Activated B cell treated with CpG ODN at 0.5 μM for 24 hours (primary cell): ENCODE data around the gene ANKS6. TPM values are rescaled to one million over a fixed set of nuclear protein-coding genes. Genes with fewer than 3 reads are reported as not detected.

ENCODE experiments used
- ATAC-seq: fragments of 200-7000 bp; cut with Tn5 transposase; one replicate; pipeline ENCODE4 v1.10.0; 2021; ENCODE audit warnings: low read depth, mild to moderate bottlenecking, moderate library complexity
- CTCF ChIA-PET: fragments of 350-600 bp; sonication (Branson Sonifier 250); formaldehyde crosslinking; loops from one replicate; lab custom pipeline; 2021; ENCODE audit warnings: antibody characterized with exemption; lab: Charles Lee
- POLR2A ChIA-PET: fragments of 350-600 bp; sonication (Branson Sonifier 250); formaldehyde crosslinking; loops from one replicate; lab custom pipeline; 2021; ENCODE audit warnings: antibody characterized with exemption; lab: Charles Lee
- DNase-seq: peaks from one replicate; pipeline ENCODE4 v3.0.0; 2022
- H3K27ac Mint-ChIP-seq: one replicate; pipeline ENCODE4 v1.8.0; 2020; ENCODE audit warnings: mixed read lengths
- H3K27me3 Mint-ChIP-seq: one replicate; pipeline ENCODE4 v1.8.0; 2021; ENCODE audit warnings: mixed read lengths
- H3K36me3 Mint-ChIP-seq: one replicate; pipeline ENCODE4 v1.8.0; 2021; ENCODE audit warnings: low read depth, mixed read lengths
- H3K4me1 Mint-ChIP-seq: one replicate; pipeline ENCODE4 v1.8.0; 2021; ENCODE audit warnings: mixed read lengths
- H3K4me3 Mint-ChIP-seq: one replicate; pipeline ENCODE4 v1.8.0; 2020; ENCODE audit warnings: mild to moderate bottlenecking, mixed read lengths
- H3K9me3 Mint-ChIP-seq: one replicate; pipeline ENCODE4 v1.8.0; 2020; ENCODE audit warnings: mixed read lengths
- intact Hi-C: fragments of 100-400 bp; cut with micrococcal nuclease; formaldehyde crosslinking; loops from one replicate; pipeline ENCODE4 v1.15.1; 2024
- total RNA-seq: library from RNA; stranded (reverse); gene quantifications from 2 replicates; pipeline ENCODE4 v1.2.3, GENCODE V29; 2022
- TF ChIP-seq, protein P1 (sequence below): fragments of 200-600 bp; IDR thresholded peaks from one replicate; pipeline ENCODE4 v1.8.0; 2022; ENCODE audit warnings: antibody characterized with exemption, mild to moderate bottlenecking

Gene ANKS6
- total RNA-seq, 1 donor from 2014 or later = 14.8 TPM

DNA sequence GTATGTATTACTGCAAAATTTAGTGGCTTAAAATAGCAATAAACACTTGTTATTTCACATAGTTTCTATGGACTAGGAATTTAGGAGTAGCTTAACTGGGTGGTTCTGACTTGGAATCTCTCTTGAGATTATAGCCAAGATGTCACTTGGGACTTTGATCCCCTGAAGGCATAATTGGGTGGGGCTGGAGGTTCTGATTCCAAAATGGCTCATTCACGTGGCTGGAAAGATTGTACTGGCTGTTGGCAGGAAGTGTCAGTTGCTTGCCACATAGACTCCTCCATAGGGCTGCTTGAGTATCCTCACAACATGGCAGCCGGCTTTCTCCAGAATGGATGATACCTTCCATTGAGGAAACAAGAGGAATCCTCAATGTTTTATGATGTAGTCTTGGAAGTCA, 22.4 kb upstream of the ANKS6 start:
- DNase-seq (no peak), ATAC-seq (no peak)
- Mint-ChIP-seq H3K9me3 (peaks cover 3% of the 10 kb centered on the region), H3K36me3 (no peaks in the 10 kb centered on the region), H3K4me1 (no peaks in the 10 kb centered on the region), H3K27me3 (no peaks in the 10 kb centered on the region), H3K4me3 (no peak overlapping the region), H3K27ac (no peak overlapping the region)
- ChIA-PET POLR2A (no interaction called here), CTCF (no interaction called here)
- intact Hi-C loops = no loop called here
- TF ChIP-seq, protein P1, sequence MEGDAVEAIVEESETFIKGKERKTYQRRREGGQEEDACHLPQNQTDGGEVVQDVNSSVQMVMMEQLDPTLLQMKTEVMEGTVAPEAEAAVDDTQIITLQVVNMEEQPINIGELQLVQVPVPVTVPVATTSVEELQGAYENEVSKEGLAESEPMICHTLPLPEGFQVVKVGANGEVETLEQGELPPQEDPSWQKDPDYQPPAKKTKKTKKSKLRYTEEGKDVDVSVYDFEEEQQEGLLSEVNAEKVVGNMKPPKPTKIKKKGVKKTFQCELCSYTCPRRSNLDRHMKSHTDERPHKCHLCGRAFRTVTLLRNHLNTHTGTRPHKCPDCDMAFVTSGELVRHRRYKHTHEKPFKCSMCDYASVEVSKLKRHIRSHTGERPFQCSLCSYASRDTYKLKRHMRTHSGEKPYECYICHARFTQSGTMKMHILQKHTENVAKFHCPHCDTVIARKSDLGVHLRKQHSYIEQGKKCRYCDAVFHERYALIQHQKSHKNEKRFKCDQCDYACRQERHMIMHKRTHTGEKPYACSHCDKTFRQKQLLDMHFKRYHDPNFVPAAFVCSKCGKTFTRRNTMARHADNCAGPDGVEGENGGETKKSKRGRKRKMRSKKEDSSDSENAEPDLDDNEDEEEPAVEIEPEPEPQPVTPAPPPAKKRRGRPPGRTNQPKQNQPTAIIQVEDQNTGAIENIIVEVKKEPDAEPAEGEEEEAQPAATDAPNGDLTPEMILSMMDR = no peak

DNA sequence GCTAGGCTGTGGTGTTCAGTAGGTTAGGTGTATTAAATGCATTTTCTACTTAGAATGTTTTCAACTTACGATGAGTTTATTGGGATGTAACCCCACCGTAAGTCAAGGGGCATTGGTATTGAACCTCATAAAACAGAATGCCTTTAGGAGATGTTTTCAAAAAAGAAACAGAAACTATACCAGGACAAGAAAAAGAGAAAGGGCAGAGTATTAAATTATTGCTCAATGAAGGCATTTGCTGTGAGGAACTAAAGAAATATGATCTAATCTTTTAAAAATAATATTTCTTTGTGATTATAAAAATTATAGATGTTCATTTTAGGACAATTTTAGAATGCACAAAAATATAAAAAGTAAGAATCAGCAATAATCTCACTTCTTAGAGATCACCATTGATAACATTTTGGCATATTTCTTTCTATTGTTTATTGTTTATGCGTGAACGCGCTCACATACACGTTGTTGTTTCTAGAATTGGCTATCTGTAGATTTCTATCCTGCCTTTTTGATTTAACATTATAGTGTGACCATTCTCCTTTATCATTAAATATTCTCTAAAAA, 19.1 kb upstream of the ANKS6 start:
- peaks cover 3% of the 10 kb centered on the region for H3K9me3 Mint-ChIP-seq
- no peak overlapping the region for H3K4me3 Mint-ChIP-seq
- ATAC-seq (no peak), DNase-seq (no peak)
- H3K27ac Mint-ChIP-seq = no peak overlapping the region
- no peaks in the 10 kb centered on the region for H3K4me1 Mint-ChIP-seq
- intact Hi-C loops = no loop called here
- POLR2A ChIA-PET = no interaction called here
- no peaks in the 10 kb centered on the region for H3K27me3 Mint-ChIP-seq
- TF ChIP-seq, protein P1 = no peak
- no peaks in the 10 kb centered on the region for H3K36me3 Mint-ChIP-seq
- CTCF ChIA-PET = no interaction called here

DNA sequence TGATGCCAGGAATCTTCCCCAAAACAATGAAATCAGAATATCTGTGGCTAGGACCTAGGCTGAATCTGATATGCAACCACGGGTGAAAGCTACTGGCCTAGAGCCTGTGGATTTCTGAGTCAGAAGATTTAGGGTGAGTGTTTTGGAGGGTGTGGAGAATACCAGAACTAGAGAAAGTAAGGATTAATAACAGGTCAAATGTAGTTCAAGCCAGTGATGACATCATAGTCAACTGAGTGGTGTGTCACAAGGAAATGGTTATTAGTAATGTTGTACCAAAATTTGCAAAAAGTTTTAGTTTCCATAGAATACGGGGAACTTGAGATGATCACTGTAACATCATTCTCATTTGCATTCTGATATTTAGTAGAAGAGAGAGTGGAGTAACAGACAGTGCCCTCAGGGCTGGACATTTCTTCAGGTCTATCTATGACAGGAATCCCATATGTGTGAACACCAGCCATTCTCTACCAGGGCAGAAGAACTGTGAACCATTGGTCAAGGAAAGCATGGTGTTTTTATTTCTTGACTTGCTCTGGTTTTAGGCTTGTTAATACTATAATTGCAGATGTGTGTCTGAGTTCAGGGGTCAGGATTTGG, 14.8 kb upstream of the ANKS6 start:
- intact Hi-C loops = no loop called here
- no peaks in the 10 kb centered on the region for H3K36me3 Mint-ChIP-seq
- H3K4me3 Mint-ChIP-seq = no peak overlapping the region
- ChIA-PET POLR2A (no interaction called here), CTCF (no interaction called here)
- ATAC-seq = no peak
- TF ChIP-seq, protein P1 = no peak
- peaks cover 11% of the 10 kb centered on the region for H3K27me3 Mint-ChIP-seq
- no peak overlapping the region for H3K27ac Mint-ChIP-seq
- peaks cover 18% of the 10 kb centered on the region for H3K4me1 Mint-ChIP-seq
- no peak for DNase-seq
- H3K9me3 Mint-ChIP-seq = no peaks in the 10 kb centered on the region

DNA sequence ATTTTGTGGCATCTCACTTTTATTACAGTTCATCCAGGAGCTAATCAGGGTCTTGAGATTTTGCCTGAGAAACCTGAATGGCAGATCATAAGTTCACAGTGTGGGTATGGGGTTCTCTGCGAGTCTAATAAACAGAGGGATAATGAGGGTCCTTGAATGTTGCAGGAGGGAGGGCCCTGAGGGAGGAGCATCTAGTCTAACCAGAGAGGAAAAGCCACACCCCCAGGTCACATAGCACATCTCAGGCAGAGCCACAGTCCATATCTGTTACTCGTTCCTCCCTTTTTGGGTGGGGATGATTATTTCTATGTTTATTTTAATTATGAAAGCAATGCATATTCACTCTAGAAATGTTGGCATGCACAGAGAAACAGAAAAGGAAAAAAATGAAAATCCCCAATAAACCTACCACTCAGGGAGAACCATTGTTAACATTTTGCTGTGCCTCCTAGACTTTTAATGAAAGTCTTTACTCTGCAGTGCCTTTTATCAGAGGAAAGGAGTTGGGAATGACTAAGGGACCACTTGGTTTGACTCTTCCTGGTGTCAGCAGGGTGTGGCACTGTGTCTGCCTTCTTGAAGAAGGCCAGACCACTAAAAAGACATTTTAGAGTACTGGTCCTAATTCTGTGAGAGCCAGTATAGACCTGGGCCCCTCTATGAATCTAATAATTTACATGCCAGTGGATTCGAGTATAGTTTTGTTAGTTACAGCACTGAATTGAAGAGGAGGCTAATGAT, 13.9 kb upstream of the ANKS6 start:
- TF ChIP-seq, protein P1 = no peak
- ATAC-seq (no peak), DNase-seq (no peak)
- peaks cover 18% of the 10 kb centered on the region for H3K4me1 Mint-ChIP-seq
- H3K27me3 Mint-ChIP-seq = peaks cover 11% of the 10 kb centered on the region
- intact Hi-C loops = no loop called here
- no peak overlapping the region for H3K4me3 Mint-ChIP-seq
- no peaks in the 10 kb centered on the region for H3K36me3 Mint-ChIP-seq
- POLR2A ChIA-PET = no interaction called here
- no peak overlapping the region for H3K27ac Mint-ChIP-seq
- CTCF ChIA-PET = no interaction called here
- H3K9me3 Mint-ChIP-seq = no peaks in the 10 kb centered on the region

DNA sequence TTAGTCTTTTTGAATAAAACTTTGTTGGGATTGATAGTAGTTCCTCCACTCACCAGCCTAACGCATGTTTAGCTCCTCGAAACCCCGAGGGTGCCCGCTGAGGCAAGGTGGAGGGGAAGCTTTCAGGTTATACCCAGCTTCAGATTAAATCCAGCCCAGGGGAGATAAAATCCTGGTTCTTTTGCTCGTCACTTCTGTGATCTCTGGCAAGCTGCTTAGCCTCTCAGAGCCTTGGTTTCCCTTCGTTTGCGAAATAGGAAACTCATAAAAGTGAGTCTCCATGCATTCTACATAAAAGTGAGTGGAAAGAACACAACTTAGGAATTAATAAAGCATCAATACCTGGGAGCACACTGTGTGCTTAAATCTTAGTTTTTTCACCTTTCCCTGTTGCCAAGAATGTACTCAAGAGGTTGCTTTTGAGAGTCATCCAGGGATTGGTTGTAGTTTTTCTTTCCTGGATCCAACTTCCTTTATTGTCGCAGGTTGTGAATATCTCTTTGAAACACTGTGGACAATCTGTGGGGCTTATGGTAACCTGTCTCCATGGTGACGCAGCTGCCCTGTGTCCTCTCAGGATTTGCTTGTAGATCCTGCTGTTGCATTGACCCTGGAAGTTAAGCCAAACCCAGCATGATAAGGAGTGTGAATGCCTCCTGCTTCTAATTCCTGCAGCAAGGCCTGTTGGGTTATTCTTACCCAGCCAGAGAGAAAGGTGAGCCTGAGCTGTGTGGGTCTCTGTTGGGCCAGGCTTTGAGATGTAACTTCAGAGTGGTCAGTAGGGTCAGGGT, 13.2 kb upstream of the ANKS6 start:
- Mint-ChIP-seq H3K27ac (no peak overlapping the region), H3K36me3 (no peaks in the 10 kb centered on the region), H3K4me3 (peak overlapping the region; percentile 29), H3K9me3 (no peaks in the 10 kb centered on the region), H3K4me1 (peaks cover 18% of the 10 kb centered on the region), H3K27me3 (peaks cover 11% of the 10 kb centered on the region)
- CTCF ChIA-PET = no interaction called here
- no peak for ATAC-seq
- intact Hi-C loops = no loop called here
- POLR2A ChIA-PET = no interaction called here
- DNase-seq = no peak
- TF ChIP-seq, protein P1 = no peak
